ENCODE results near the gene ANO10. TPM values are rescaled to one million over a fixed set of nuclear protein-coding genes. Genes with fewer than 3 reads are reported as not detected.

Gene ANO10
- total RNA-seq, 1 experiment from 2014 or later = 16.6 TPM

GRCh38 chr3:43345877-43346276, 275.9 kb downstream of the ANO10 start:
- peaks cover 4% of the 10 kb centered on the region; the same call in 1 of the 2 replicates for H3K36me3 ChIP-seq
- DNase-seq = no peak

GRCh38 chr3:43345246-43345645, 276.6 kb downstream of the ANO10 start:
- Histone ChIP-seq H3K27me3 (no peaks in the 10 kb centered on the region), H3K36me3 (peaks cover 4% of the 10 kb centered on the region; the same call in 1 of the 2 replicates), H3K4me3 (no peak overlapping the region), H3K9me3 (no peaks in the 10 kb centered on the region)
- DNase-seq = no peak

More at GRCh38 chr3:43345877-43346276, 275.9 kb downstream of the ANO10 start:
- Histone ChIP-seq H3K4me3 (no peak overlapping the region), H3K9me3 (no peaks in the 10 kb centered on the region), H3K27me3 (no peaks in the 10 kb centered on the region)

DNA sequence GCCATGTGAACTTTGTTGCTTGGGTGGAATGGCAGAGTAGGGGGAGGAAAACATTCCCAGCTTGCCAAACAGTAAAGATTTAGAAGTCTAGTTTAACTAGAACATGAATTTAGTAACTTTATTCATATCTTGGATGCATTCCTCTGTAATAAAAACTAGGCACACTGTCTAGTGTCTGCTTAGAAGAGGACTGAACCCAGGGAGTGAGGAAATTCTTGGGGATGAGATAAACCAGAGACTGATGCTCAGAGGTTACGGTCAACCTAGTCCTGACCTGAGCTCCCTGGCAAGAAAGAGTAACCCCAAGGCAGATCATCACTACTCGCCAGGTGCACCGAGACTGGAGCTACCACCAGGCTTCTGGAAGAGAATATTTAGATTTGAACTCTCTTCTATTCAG, 277.3 kb downstream of the ANO10 start:
- DNase-seq = no peak
- Histone ChIP-seq H3K36me3 (peaks cover 4% of the 10 kb centered on the region), H3K4me3 (no peak overlapping the region)

GRCh38 chr3:43343815-43344214, 278.0 kb downstream of the ANO10 start:
- Histone ChIP-seq H3K4me3 (no peak overlapping the region), H3K36me3 (peaks cover 9% of the 10 kb centered on the region), H3K9me3 (peaks cover under 1% of the 10 kb centered on the region), H3K27me3 (no peaks in the 10 kb centered on the region)
- no peak for DNase-seq

More for the DNA sequence above, 277.3 kb downstream of the ANO10 start:
- Histone ChIP-seq H3K27me3 (no peaks in the 10 kb centered on the region), H3K9me3 (no peaks in the 10 kb centered on the region)

DNA sequence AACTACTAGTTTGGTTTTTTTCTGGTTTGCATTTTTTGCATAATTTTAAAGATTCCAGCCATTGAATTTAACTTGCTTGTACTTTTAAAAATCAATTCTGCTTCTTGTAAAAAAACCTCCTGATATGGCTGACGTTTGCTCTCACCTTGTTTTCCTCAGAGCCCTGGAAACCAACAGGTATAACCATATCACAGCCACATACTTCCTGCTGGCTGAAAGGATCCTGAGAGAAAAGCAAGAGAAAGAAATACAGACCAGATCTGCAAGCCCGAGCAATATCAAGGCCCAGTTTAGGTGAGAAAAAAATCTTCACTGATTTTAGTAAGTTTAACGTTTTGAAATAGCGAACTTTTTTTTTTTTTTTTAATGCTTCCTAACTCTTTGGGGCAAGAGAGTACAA, 278.6 kb downstream of the ANO10 start:
- peaks cover 7% of the 10 kb centered on the region for H3K9me3 ChIP-seq
- H3K4me3 ChIP-seq = no peak overlapping the region
- peaks cover 12% of the 10 kb centered on the region for H3K36me3 ChIP-seq
- no peak for DNase-seq
- H3K27me3 ChIP-seq = no peaks in the 10 kb centered on the region

GRCh38 chr3:43341788-43342187, 280.0 kb downstream of the ANO10 start:
- Histone ChIP-seq H3K9me3 (peaks cover 9% of the 10 kb centered on the region), H3K27me3 (no peaks in the 10 kb centered on the region), H3K4me3 (no peak overlapping the region), H3K36me3 (peaks cover 15% of the 10 kb centered on the region)
- no peak for DNase-seq

GRCh38 chr3:43340403-43340802, 281.4 kb downstream of the ANO10 start:
- Histone ChIP-seq H3K36me3 (peaks cover 17% of the 10 kb centered on the region), H3K27me3 (no peaks in the 10 kb centered on the region), H3K9me3 (peaks cover 9% of the 10 kb centered on the region), H3K4me3 (no peak overlapping the region)
- no peak for DNase-seq

- Histone ChIP-seq H3K36me3 (peaks cover 19% of the 10 kb centered on the region), H3K9me3 (peaks cover 9% of the 10 kb centered on the region), H3K4me3 (no peak overlapping the region), H3K27me3 (no peaks in the 10 kb centered on the region)
- DNase-seq = no peak
Observed at GRCh38 chr3:43338295-43338694, 283.5 kb downstream of the ANO10 start.

DNA sequence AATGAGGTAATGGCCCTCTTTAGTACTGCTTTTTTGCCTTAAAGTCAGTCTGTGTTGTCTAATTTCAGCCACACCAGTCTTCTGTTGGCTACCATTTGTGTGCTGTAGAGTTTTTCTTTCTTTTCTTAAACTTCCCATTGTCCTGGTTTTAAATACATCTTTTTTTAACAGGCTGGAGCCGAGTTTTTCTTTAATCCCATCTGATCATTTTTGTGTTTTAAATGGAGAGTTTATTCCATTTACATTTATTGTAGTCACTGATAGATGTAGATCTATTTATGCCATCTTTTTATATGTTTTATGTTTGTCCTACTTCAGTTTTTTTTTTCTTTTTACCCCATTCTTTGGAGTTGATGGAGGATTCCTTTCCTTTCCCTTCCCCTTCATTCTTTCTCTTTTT, 286.0 kb downstream of the ANO10 start:
- no peak overlapping the region for H3K4me3 ChIP-seq
- no peak for DNase-seq
- H3K36me3 ChIP-seq = peaks cover 17% of the 10 kb centered on the region
- H3K27me3 ChIP-seq = no peaks in the 10 kb centered on the region
- peaks cover 9% of the 10 kb centered on the region for H3K9me3 ChIP-seq

DNA sequence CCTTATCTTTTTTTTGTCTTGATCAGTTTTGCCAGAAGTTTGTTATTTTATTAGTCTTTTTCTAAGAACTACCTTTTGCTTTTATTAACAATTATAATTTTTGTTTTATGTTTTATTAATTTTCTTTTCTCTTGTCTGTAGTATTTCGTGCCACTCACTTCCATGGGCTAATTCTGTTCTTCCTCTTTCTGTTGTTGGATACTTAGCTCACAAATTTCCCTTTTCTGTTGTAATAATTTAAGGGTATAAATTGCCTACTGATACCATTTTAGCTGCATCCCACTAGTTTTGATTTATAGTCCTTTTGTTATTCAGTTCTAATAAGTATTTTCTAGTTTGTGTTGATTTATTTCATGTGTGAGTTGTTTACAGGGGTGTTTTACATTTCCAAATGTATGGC, 286.8 kb downstream of the ANO10 start:
- no peak for DNase-seq
- no peak overlapping the region for H3K4me3 ChIP-seq
- peaks cover 17% of the 10 kb centered on the region for H3K36me3 ChIP-seq
- peaks cover 9% of the 10 kb centered on the region for H3K9me3 ChIP-seq
- no peaks in the 10 kb centered on the region for H3K27me3 ChIP-seq

- peaks cover 4% of the 10 kb centered on the region for H3K36me3 ChIP-seq
- no peak for DNase-seq
- no peaks in the 10 kb centered on the region; the same call in 1 of the 2 replicates for H3K9me3 ChIP-seq
- no peak overlapping the region for H3K4me3 ChIP-seq
- no peaks in the 10 kb centered on the region for H3K27me3 ChIP-seq
Observed at GRCh38 chr3:43331381-43331780, 290.4 kb downstream of the ANO10 start.

DNA sequence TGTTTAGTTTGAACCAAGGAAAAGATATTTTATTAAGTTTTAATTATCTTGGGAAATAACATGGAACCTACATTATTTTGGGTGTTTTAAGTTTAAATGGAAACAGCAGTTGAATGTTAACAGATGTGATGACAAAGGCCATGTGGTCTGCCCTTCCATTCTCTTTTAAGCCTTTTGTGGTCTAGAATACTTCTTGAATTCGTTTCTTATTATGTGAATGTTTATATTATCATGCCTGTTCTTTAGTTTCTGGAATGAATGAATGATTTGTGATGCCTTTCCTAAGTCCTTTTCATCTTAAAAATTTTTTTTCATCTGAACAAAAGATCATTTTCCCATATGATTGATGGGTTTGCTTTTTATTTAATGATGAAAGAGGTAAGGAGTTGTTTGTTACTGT, 290.8 kb downstream of the ANO10 start:
- no peaks in the 10 kb centered on the region for H3K27me3 ChIP-seq
- no peaks in the 10 kb centered on the region; the same call in 1 of the 2 replicates for H3K9me3 ChIP-seq
- no peak for DNase-seq
- H3K4me3 ChIP-seq = no peak overlapping the region
- H3K36me3 ChIP-seq = peaks cover 4% of the 10 kb centered on the region

GRCh38 chr3:43328653-43329052, 293.2 kb downstream of the ANO10 start:
- no peaks in the 10 kb centered on the region for H3K27me3 ChIP-seq
- no peaks in the 10 kb centered on the region; the same call in none of the 2 replicates for H3K36me3 ChIP-seq
- H3K9me3 ChIP-seq = no peaks in the 10 kb centered on the region
- H3K4me3 ChIP-seq = no peak overlapping the region
- DNase-seq = no peak

DNA sequence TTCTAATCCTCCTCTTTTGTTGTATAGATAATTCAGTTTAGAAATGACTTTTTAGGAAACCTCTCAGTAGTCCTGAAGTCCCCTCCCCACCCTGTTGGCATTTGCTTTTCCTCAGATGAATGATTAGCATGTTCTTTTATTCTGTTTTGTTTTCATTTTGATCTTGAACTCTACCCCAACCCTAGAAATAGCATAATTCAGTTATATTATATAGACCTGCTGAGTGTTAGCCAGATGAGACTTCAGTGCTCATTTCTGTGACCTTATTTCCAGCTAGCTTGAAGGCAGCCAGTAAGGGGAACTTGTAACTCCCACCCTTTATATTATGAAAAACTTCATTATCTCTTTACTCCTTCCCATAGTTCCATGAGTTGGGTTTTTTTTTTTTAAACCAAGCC, 294.2 kb downstream of the ANO10 start:
- no peaks in the 10 kb centered on the region for H3K9me3 ChIP-seq

GRCh38 chr3:43326891-43327581, 294.8 kb downstream of the ANO10 start:
- Histone ChIP-seq H3K27me3 (no peaks in the 10 kb centered on the region), H3K9me3 (no peaks in the 10 kb centered on the region), H3K4me3 (no peak overlapping the region), H3K36me3 (no peaks in the 10 kb centered on the region; the same call in 1 of the 2 replicates)
- DNase-seq = no peak

More for the DNA sequence above, 294.2 kb downstream of the ANO10 start:
- Histone ChIP-seq H3K36me3 (no peaks in the 10 kb centered on the region; the same call in none of the 2 replicates), H3K4me3 (no peak overlapping the region), H3K27me3 (no peaks in the 10 kb centered on the region)
- no peak for DNase-seq

DNA sequence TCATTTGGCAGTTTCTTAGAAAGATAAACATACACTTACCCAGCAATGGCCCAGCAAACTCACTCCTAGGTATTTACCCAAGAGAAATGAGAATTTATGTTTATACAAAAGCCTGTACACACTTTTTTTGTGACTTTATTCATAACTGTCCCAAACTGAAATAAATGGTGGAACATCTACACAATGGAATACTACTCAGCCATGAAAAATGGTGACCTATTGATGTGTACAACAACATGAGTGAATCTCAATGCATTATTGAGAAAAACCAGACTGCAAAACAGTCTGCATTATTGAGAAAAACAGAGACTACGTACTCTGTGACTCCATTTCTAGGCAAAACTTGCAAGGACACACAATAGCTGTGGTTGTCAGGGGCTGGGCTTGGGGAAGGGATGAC, 298.3 kb downstream of the ANO10 start:
- H3K36me3 ChIP-seq = no peaks in the 10 kb centered on the region; the same call in 1 of the 2 replicates

GRCh38 chr3:43320288-43320687, 301.5 kb downstream of the ANO10 start:
- no peak for DNase-seq
- H3K4me3 ChIP-seq = no peak overlapping the region
- H3K27me3 ChIP-seq = no peaks in the 10 kb centered on the region
- no peaks in the 10 kb centered on the region; the same call in 1 of the 2 replicates for H3K36me3 ChIP-seq
- no peaks in the 10 kb centered on the region for H3K9me3 ChIP-seq

More for the DNA sequence above, 298.3 kb downstream of the ANO10 start:
- H3K9me3 ChIP-seq = no peaks in the 10 kb centered on the region
- no peak overlapping the region for H3K4me3 ChIP-seq
- no peaks in the 10 kb centered on the region for H3K27me3 ChIP-seq
- DNase-seq = no peak

DNA sequence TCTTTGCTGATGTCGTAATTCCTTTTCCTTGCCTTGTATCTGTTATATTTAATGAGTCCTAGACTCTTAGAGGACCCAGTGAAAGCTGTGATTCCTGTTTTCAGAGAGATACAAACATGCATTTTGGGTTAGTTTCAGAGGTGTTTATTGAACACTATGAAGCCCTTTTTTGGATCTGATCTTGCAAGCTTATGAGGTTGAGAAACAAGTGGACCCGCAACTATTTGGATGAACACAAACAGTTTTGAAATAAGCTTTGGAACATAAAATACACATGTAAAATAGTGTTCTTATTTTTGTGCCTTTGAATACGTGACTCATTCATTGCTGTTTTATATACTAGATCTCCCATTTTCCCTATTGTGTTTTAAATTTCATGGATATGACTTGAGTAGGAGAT, 302.0 kb downstream of the ANO10 start:
- Histone ChIP-seq H3K27me3 (no peaks in the 10 kb centered on the region), H3K4me3 (no peak overlapping the region), H3K36me3 (no peaks in the 10 kb centered on the region; the same call in 1 of the 2 replicates), H3K9me3 (no peaks in the 10 kb centered on the region)
- DNase-seq = no peak
